ACC112 (cell line): ENCODE data around the gene BARX2.

ENCODE experiments used
- H2AFZ ChIP-seq: fragments of 200-600 bp; sonication (generic); one replicate; pipeline ENCODE4 v1.6.0; 2017; ENCODE audit warnings: antibody characterized with exemption, low read length; ENCODE audit not compliant: unreplicated experiment
- H3K27ac ChIP-seq: fragments of 200-600 bp; sonication (generic); 2 replicates; pipeline ENCODE4 v1.5.1; 2014; ENCODE audit warnings: low read depth, mild to moderate bottlenecking, antibody characterized with exemption, low read length, moderate library complexity
- H3K27me3 ChIP-seq: fragments of 200-600 bp; sonication (generic); 2 replicates; pipeline ENCODE4 v1.6.1; 2014; ENCODE audit warnings: mild to moderate bottlenecking, antibody characterized with exemption, low read length, moderate library complexity, mixed read lengths; ENCODE audit not compliant: insufficient read depth
- H3K36me3 ChIP-seq: fragments of 200-600 bp; sonication (generic); 2 replicates; pipeline ENCODE4 v1.6.1; 2016; ENCODE audit warnings: mild to moderate bottlenecking, antibody characterized with exemption, low read length, moderate library complexity, mixed read lengths; ENCODE audit not compliant: insufficient read depth
- H3K4me1 ChIP-seq: fragments of 200-600 bp; sonication (generic); one replicate; pipeline ENCODE4 v1.6.1; 2016; ENCODE audit warnings: low read length, mixed read lengths; ENCODE audit not compliant: insufficient read depth, unreplicated experiment, control insufficient read depth
- H3K4me3 ChIP-seq: fragments of 200-600 bp; sonication (generic); 2 replicates; pipeline ENCODE4 v1.5.1; 2014; ENCODE audit warnings: mild to moderate bottlenecking, low read depth, low read length
- H3K79me2 ChIP-seq: fragments of 200-600 bp; sonication (generic); one replicate; pipeline ENCODE4 v1.6.0; 2016; ENCODE audit warnings: low read length; ENCODE audit not compliant: control insufficient read depth, unreplicated experiment, insufficient read depth

The BARX2 gene

DNA sequence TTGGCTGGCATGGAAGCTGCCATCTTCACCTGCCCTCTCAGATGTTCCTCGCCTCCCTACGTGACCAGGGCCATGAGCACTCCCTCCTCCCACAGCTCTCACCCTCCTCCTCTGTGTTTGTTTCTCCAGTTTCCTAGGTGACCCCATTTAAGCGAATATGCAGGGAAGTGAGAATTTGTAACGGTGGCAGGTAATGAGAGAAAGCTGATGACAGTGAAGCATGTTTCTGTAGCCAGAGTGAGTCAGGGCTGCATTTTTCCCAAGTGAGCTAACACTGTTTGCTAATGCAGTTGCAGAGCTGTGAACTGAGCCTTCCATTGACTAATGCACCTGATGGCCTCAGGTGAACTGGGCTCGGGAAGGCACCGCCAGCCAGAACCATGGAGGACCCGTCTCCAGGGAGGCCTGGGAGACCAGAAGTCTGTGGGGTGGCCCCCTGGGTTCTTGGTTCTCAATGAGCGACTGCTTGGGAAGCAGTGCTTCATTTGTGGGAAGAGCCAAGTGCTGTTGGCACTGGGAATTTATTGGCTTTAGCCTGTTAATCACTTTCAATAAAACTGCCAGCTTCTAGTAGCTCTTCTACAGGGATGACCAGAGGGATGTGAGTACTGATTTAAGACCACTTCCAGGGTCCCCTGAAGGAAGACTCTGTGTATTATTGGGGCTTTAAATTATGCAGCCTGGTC lies 64.5 kb downstream of the BARX2 start:
- peaks cover 14% of the 10 kb centered on the region; the same call in 1 of the 2 replicates for H3K27me3 ChIP-seq
- no peak overlapping the region for H3K27ac ChIP-seq
- H3K4me1 ChIP-seq, result no peaks in the 10 kb centered on the region
- H3K79me2 ChIP-seq, result no peaks in the 10 kb centered on the region
- H2AFZ ChIP-seq, result no peak overlapping the region
- H3K4me3 ChIP-seq, result no peak overlapping the region
- H3K36me3 ChIP-seq, result no peaks in the 10 kb centered on the region

DNA sequence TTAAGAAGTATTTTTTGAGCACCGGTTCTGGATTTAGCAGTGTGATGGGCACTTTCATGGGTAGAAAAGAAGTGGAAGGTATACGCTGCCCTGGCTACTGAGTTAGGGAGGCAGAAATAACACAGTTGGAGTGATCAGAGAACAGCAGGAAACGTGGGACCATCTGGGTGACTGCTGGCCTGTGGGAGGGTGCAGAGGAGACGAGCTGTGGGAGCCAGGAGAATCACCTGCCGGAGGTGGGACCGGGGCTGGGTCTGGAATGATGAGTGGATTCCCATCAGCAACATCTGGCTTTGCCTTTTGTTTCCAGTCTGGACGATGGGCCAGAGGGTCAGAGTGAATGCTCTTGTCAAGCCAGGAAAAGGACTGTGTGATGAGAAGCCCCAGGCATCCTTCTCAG lies 66.5 kb downstream of the BARX2 start:
- no peaks in the 10 kb centered on the region for H3K4me1 ChIP-seq
- no peaks in the 10 kb centered on the region for H3K36me3 ChIP-seq
- H3K79me2 ChIP-seq, result no peaks in the 10 kb centered on the region
- H3K4me3 ChIP-seq, result no peak overlapping the region
- H2AFZ ChIP-seq, result no peak overlapping the region
- H3K27ac ChIP-seq, result no peak overlapping the region
- H3K27me3 ChIP-seq, result no peaks in the 10 kb centered on the region

DNA sequence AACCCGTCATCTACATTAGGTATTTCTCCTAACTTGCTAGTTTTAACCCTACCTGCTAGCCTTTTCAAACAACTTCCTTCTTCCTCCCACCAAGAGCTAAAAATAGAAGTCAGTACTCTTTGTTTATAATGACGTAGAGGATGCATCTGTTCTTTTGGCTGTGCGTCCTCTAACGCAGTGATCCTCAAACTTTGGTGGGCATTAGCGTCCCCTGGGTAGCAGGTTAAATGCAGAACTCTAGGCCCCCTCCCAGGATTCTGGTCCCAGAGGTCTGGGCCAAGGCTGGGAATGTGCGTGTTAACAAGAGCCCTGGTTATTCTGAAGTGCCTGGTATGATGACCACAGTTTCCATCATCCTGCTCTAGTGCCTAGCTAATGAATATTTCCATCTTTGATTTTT lies 67.6 kb downstream of the BARX2 start:
- Histone ChIP-seq H3K27me3 (peaks cover under 1% of the 10 kb centered on the region; the same call in 1 of the 2 replicates), H3K36me3 (no peaks in the 10 kb centered on the region), H3K27ac (no peak overlapping the region), H3K79me2 (no peaks in the 10 kb centered on the region), H3K4me3 (no peak overlapping the region), H2AFZ (no peak overlapping the region), H3K4me1 (no peaks in the 10 kb centered on the region)

DNA sequence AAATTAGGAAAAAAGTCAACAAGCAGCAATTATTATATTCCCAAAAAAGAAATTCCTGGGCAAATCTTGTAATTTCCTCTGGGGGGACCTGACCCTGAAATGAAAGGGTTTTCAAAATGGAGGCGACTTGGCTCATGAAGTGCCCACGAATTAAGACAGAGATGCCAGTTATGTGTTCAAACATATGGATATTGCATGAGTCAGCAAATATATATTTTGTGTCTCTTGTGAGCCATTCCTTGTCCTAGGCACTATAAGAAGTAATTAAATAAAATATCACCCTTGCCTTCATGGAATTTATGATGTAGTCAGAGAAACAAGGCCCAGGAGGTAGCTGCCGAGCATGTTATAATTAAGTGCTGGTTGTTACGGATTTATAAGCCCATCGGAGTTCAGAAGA lies 68.6 kb downstream of the BARX2 start:
- H3K4me3 ChIP-seq, result no peak overlapping the region
- H3K4me1 ChIP-seq, result no peaks in the 10 kb centered on the region
- no peak overlapping the region for H2AFZ ChIP-seq
- H3K27me3 ChIP-seq, result peaks cover 4% of the 10 kb centered on the region; the same call in 1 of the 2 replicates
- no peak overlapping the region for H3K27ac ChIP-seq
- H3K79me2 ChIP-seq, result no peaks in the 10 kb centered on the region
- H3K36me3 ChIP-seq, result no peaks in the 10 kb centered on the region

DNA sequence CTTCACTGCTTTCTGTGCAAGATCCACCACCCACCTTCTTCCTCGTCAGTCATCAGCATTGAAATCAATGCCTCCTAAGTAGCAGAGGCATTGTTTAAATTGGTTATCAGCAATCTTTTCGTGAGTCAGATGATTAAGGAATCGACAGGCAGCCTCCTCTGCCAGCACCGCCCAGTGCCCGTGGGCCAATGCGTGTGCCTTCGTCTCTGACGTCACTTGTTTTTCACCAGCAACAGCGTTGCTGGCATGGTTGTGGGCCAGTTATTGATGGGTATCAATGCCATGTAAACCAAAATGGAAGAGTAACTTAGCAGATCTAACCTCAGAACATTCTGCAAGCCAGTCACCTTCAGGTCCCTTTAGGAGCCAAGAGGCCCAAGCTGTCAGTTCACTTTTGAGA lies 69.6 kb downstream of the BARX2 start:
- no peak overlapping the region for H3K27ac ChIP-seq
- no peaks in the 10 kb centered on the region for H3K36me3 ChIP-seq
- H3K79me2 ChIP-seq, result no peaks in the 10 kb centered on the region
- no peaks in the 10 kb centered on the region for H3K4me1 ChIP-seq
- H3K27me3 ChIP-seq, result peaks cover 4% of the 10 kb centered on the region
- no peak overlapping the region for H3K4me3 ChIP-seq
- H2AFZ ChIP-seq, result no peak overlapping the region

DNA sequence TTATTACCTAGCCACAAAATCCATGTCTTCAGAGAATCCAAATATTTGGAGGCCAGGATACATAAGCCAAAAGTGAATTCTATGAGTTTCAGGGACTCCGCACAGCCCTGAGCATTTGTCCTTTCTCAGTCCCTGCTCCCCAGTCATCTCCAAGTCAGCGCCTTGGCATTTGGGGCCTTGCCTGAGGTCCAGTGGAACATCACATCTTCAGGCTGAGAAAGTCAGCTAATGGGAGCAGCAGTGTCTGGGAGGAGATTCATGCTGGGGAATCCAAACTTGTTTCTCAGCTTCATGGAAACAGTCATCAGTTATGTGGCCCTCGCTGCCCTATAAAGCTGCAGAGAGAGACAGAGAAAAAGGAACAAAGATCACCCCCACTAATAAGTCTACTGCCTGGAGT lies 70.9 kb downstream of the BARX2 start:
- Histone ChIP-seq H3K79me2 (no peaks in the 10 kb centered on the region), H3K4me1 (no peaks in the 10 kb centered on the region), H3K27ac (no peak overlapping the region), H3K4me3 (no peak overlapping the region), H3K27me3 (peaks cover 4% of the 10 kb centered on the region), H2AFZ (no peak overlapping the region), H3K36me3 (no peaks in the 10 kb centered on the region)

DNA sequence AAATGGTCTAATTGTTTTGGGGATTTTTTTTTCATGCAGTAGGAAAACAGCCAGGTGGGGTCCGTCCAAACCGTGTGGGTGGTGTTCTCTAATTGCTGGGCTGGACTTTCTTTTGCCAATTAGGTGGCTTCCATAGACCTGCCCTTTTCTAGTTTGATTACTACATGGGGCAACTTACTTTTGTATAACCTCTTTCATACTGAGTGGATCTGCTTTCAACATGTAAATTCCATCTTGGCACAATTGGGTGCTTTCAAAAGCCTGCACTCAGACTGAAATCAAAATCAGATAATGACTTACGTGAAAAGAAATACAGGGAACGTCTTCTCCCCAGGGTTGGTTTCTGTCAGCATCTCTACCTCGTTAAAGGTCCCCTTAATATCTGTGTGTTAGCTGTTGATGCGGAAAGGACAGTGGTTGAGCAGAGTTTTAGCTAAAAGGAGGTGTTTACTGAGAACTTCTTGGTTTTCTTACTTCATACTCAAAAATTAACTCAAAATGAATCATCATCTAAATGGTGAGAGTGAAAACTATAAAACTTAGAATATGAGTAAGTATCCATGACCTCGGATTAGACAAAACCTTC lies 72.1 kb downstream of the BARX2 start:
- Histone ChIP-seq H3K27ac (no peak overlapping the region), H3K79me2 (no peaks in the 10 kb centered on the region), H3K4me1 (no peaks in the 10 kb centered on the region), H3K36me3 (no peaks in the 10 kb centered on the region), H2AFZ (no peak overlapping the region), H3K4me3 (no peak overlapping the region), H3K27me3 (peaks cover 4% of the 10 kb centered on the region)

DNA sequence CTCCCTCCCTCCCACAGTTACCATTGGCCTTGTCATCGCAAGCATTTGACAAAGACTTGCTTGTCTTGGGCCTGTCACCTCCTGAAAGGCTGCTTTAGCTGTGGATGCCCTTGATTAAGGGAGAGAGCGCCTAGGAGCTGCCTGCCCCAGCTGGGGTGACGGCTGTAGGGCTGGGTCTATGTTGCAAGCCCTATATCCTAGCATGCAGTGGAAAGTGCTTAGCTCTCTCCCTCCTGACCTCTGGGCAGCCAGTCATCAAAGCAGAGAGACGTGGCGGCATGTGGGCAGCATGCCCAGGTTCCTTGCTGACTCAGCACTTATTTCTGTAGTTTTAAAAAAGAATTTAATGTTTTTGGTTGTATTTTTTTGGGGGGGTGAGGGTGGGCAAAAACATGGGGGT lies 75.9 kb downstream of the BARX2 start:
- no peaks in the 10 kb centered on the region for H3K4me1 ChIP-seq
- H3K36me3 ChIP-seq, result no peaks in the 10 kb centered on the region
- no peak overlapping the region for H3K27ac ChIP-seq
- no peak overlapping the region for H2AFZ ChIP-seq
- peaks cover 10% of the 10 kb centered on the region for H3K27me3 ChIP-seq
- no peaks in the 10 kb centered on the region for H3K79me2 ChIP-seq
- no peak overlapping the region for H3K4me3 ChIP-seq

DNA sequence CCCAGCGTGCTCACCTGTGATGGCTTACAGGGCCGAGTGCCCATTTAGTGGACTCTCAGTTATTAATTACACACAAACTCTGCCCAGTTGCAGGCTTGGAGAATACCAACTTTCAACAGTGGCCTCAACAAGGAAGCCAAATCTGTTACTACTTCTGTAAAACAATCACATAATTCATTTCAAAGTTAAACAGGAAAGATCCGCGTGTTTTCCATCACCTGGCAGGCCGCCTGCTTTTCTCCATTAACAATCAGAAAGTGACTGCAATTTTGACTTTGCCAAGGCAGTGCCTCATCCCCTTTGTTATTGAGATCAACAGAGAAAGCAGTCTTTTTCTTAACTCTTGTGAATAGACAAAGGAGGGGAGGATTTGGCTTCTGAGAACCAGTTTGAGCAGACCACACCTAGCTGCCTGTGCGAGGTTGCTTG lies 77.7 kb downstream of the BARX2 start:
- Histone ChIP-seq H3K4me3 (no peak overlapping the region), H2AFZ (no peak overlapping the region), H3K36me3 (no peaks in the 10 kb centered on the region), H3K27ac (no peak overlapping the region), H3K27me3 (peaks cover 17% of the 10 kb centered on the region), H3K79me2 (no peaks in the 10 kb centered on the region), H3K4me1 (no peaks in the 10 kb centered on the region)

DNA sequence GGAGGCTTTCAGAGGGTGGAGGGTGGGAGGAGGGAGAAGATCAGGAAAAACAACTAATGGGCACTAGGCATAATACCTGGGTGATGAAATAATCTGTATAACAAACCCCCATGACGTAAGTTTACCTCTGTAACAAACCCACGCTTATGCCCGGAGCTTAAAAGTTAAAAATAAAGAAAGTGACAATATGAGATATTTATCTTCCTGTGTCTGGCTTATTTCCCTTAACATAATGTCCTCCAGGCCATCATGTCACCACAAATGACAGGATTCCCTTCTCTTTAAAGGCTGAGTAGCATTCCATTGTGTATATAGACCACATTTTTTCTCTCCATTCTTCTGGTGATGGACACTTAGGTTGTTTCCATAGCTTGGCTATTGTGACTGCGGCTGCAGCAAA lies 79.5 kb downstream of the BARX2 start:
- Histone ChIP-seq H3K27ac (no peak overlapping the region), H3K79me2 (no peaks in the 10 kb centered on the region), H3K27me3 (peaks cover 14% of the 10 kb centered on the region), H3K4me3 (no peak overlapping the region), H2AFZ (no peak overlapping the region), H3K36me3 (no peaks in the 10 kb centered on the region), H3K4me1 (no peaks in the 10 kb centered on the region)
